ENCODE measurements around the gene SH3D19.

- TF ChIP-seq CTCF (IDR thresholded peaks at IDR 0.05) (no peak), POLR2A (IDR thresholded peaks at IDR 0.05) (no peak), EP300 (IDR thresholded peaks at IDR 0.05) (no peak)
Measured at GRCh38 chr4:151259752-151260151, 65.7 kb downstream of the SH3D19 start.
